Vagina (tissue), 2 donors: ENCODE measurements around the gene ICAM5.
"Not testable (repeated sequence)": the region's sequence is repeated elsewhere in the genome, so short reads cannot be mapped to it uniquely, and the experiment has no call there.

Source experiments
- POLR2AphosphoS5 ChIP-seq, 2 donors: sonication (generic); formaldehyde crosslinking; IDR thresholded peaks; one replicate each; pipeline ENCODE4 v1.9.0; 2017; ENCODE audit warnings: antibody characterized with exemption in 2 of 2, mild to moderate bottlenecking in 2 of 2, low read depth in 1 of 2; ENCODE audit not compliant: insufficient read depth in 1 of 2
- TF ChIP-seq, protein P1 (sequence below), 3 experiments: fragments of 450-650 bp in 2 of 3; fragments of 200-600 bp in 1 of 3; sonication (generic) in 1 of 3; IDR thresholded peaks; one replicate each; pipeline ENCODE4 v1.5.1; 2017 to 2019; ENCODE audit warnings: antibody characterized with exemption in 3 of 3, mild to moderate bottlenecking in 2 of 3, moderate library complexity in 2 of 3

DNA sequence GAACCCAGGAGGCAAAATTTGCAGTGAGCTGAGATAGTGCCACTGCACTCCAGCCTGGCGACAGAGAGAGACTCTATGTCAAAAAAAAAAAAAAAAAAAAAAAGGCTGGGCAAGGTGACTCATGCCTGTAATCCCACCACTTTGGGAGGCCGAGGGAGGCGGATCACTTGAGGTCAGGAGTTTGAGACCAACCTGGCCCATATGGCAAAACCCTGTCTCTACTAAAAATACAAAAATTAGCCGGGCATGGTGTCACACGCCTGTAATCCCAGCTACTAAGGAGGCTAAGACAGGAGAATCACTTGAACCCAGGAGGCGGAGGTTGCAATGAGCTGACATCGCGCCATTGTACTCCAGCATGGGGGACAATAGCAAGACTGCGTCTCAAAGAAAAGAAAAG lies 47.0 kb downstream of the ICAM5 start:
- TF ChIP-seq POLR2AphosphoS5 (IDR thresholded peaks at IDR 0.05; ENCODE audit: insufficient read depth in 1 of 2, low read depth in 1 of 2): not testable (repeated sequence)
- TF ChIP-seq, protein P1, sequence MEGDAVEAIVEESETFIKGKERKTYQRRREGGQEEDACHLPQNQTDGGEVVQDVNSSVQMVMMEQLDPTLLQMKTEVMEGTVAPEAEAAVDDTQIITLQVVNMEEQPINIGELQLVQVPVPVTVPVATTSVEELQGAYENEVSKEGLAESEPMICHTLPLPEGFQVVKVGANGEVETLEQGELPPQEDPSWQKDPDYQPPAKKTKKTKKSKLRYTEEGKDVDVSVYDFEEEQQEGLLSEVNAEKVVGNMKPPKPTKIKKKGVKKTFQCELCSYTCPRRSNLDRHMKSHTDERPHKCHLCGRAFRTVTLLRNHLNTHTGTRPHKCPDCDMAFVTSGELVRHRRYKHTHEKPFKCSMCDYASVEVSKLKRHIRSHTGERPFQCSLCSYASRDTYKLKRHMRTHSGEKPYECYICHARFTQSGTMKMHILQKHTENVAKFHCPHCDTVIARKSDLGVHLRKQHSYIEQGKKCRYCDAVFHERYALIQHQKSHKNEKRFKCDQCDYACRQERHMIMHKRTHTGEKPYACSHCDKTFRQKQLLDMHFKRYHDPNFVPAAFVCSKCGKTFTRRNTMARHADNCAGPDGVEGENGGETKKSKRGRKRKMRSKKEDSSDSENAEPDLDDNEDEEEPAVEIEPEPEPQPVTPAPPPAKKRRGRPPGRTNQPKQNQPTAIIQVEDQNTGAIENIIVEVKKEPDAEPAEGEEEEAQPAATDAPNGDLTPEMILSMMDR (IDR thresholded peaks at IDR 0.05): not testable (repeated sequence)
